ENCODE measurements around the gene LMBR1.
"Not testable (repeated sequence)": the region's sequence is repeated elsewhere in the genome, so short reads cannot be mapped to it uniquely, and the experiment has no call there.

Gene LMBR1

DNA sequence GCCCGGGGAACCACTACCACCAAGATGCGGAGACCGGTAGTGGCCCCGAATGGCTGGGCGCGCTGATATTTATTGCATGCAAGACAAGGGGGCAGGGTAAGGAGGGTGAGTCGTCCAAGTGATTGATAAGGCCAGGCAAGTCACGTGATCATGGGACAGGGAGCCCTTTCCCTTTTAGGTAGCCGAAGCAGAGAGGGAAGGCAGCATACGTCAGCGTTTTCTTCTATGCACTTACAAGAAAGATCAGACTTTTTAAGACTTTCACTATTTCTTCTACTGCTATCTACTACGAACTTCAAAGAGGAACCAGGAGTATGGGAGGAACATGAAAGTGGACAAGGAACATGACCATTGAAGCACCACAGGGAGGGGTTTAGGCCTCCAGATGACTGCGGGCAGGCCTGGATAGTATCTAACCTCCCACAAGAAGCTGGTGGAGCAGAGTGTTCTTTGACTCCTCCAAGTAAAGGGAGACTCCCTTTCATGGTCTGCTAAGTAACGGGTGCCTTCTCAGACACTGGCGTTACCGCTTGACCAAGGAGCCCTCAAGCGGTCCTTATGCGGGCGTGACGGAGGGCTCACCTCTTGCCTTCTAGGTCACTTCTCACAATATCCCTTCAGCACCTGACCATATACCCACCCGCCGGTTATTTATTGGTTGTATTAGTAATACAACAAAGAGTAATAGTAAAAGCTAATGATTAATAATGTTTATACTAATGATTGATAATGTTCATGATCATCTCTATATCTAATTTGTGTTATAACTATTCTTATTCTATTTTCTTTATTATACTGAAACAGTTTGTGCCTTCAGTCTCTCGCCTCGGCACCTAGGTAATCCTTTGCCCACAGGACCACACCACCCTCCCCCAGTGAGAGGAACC, 27.7 kb upstream of the LMBR1 start:
- Mint-ChIP-seq H3K4me1 (ENCODE audit: low read depth) (peaks cover 33% of the 10 kb centered on the region), H3K27me3 (ENCODE audit: low read depth) (peaks cover 25% of the 10 kb centered on the region)
- H3K4me3 Mint-ChIP-seq; H3K36me3 Mint-ChIP-seq (ENCODE audit: low read depth); H3K27ac Mint-ChIP-seq; H3K9me3 Mint-ChIP-seq: not testable (repeated sequence)

- Mint-ChIP-seq H3K4me1 (ENCODE audit: low read depth) (peaks cover 33% of the 10 kb centered on the region), H3K27ac (no peak overlapping the region), H3K9me3 (peaks cover 2% of the 10 kb centered on the region), H3K36me3 (ENCODE audit: low read depth) (peaks cover 6% of the 10 kb centered on the region), H3K27me3 (ENCODE audit: low read depth) (peaks cover 25% of the 10 kb centered on the region), H3K4me3 (no peak overlapping the region)
These were observed 27.1 kb upstream of the LMBR1 start for GRCh38 chr7:156920076-156920475.

- H3K27me3 Mint-ChIP-seq (ENCODE audit: low read depth): peaks cover 21% of the 10 kb centered on the region
- peaks cover 6% of the 10 kb centered on the region for H3K36me3 Mint-ChIP-seq (ENCODE audit: low read depth)
- H3K9me3 Mint-ChIP-seq: peaks cover 2% of the 10 kb centered on the region
- peaks cover 30% of the 10 kb centered on the region for H3K4me1 Mint-ChIP-seq (ENCODE audit: low read depth)
- H3K4me3 Mint-ChIP-seq: no peak overlapping the region
- H3K27ac Mint-ChIP-seq: no peak overlapping the region
These were observed 26.2 kb upstream of the LMBR1 start for GRCh38 chr7:156919132-156919713.

GRCh38 chr7:156918635-156919034, 25.7 kb upstream of the LMBR1 start:
- Mint-ChIP-seq H3K27me3 (ENCODE audit: low read depth) (peaks cover 22% of the 10 kb centered on the region), H3K27ac (no peak overlapping the region), H3K4me1 (ENCODE audit: low read depth) (peaks cover 25% of the 10 kb centered on the region), H3K4me3 (no peak overlapping the region), H3K36me3 (ENCODE audit: low read depth) (peaks cover 6% of the 10 kb centered on the region), H3K9me3 (peaks cover 2% of the 10 kb centered on the region)

DNA sequence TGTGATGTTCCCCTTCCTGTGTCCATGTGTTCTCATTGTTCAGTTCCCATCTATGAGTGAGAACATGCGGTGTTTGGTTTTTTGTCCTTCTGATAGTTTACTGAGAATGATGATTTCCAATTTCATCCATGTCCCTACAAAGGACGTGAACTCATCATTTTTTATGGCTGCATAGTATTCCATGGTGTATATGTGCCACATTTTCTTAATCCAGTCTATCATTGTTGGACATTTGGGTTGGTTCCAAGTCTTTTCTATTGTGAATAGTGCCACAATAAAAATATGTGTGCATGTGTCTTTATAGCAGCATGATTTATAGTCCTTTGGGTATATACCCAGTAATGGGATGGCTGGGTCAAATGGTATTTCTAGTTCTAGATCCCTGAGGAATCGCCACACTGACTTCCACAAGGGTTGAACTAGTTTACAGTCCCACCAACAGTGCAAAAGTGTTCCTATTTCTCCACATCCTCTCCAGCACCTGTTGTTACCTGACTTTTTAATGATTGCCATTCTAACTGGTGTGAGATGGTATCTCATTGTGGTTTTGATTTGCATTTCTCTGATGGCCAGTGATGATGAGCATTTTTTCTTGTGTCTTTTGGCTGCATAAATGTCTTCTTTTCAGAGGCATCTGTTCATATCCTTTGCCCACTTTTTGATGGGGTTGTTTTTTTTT, 16.7 kb upstream of the LMBR1 start:
- peaks cover 22% of the 10 kb centered on the region for H3K27me3 Mint-ChIP-seq (ENCODE audit: low read depth)
- not testable (repeated sequence) for H3K4me1 Mint-ChIP-seq (ENCODE audit: low read depth); H3K4me3 Mint-ChIP-seq; H3K9me3 Mint-ChIP-seq; H3K36me3 Mint-ChIP-seq (ENCODE audit: low read depth); H3K27ac Mint-ChIP-seq

DNA sequence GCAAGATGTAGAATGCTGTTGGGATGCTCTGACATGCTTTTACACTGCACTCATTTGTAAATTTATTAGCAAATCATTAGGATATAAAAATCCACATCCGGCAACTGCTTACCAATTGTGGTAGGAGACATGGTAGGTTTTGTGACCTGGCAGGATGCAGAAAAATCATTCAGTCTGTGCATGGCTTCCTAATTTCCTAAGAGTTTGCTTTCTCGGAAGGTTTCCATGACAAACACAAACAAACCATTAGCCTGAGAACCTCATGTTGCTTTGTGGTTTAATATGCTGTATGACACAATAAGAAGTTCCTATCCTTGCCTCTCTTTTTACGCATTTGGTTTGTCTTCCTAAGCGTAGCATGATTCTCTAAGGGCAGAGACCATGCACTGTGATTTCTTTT, 14.7 kb upstream of the LMBR1 start:
- Mint-ChIP-seq H3K36me3 (ENCODE audit: low read depth) (no peaks in the 10 kb centered on the region), H3K27ac (no peak overlapping the region), H3K27me3 (ENCODE audit: low read depth) (peaks cover 11% of the 10 kb centered on the region), H3K4me3 (no peak overlapping the region), H3K9me3 (peaks cover 5% of the 10 kb centered on the region), H3K4me1 (ENCODE audit: low read depth) (peaks cover 10% of the 10 kb centered on the region)

DNA sequence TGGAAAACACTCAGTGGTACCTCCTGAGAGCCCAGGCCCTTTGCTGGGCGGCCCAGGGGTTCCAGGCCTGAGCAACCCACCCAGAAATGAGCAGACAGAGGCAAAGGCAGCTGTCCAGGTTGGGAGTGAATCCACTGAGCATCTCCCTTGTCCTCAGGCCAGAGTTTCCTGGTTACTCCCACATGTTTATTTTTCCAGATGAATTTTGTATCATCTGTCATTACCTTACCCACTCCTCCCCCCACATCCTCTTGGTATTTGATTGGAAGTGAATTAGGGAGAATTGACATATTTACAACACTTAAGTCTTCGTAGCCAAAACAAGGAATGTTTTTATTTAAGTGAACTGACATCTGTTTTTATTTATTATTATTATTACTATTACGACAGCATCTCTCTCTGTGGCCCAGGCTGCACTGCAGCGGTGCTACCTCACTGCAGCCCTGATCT, 13.2 kb upstream of the LMBR1 start:
- Mint-ChIP-seq H3K27me3 (ENCODE audit: low read depth) (peaks cover 12% of the 10 kb centered on the region), H3K27ac (no peak overlapping the region), H3K4me3 (no peak overlapping the region), H3K9me3 (no peaks in the 10 kb centered on the region), H3K36me3 (ENCODE audit: low read depth) (no peaks in the 10 kb centered on the region), H3K4me1 (ENCODE audit: low read depth) (peaks cover 10% of the 10 kb centered on the region)

DNA sequence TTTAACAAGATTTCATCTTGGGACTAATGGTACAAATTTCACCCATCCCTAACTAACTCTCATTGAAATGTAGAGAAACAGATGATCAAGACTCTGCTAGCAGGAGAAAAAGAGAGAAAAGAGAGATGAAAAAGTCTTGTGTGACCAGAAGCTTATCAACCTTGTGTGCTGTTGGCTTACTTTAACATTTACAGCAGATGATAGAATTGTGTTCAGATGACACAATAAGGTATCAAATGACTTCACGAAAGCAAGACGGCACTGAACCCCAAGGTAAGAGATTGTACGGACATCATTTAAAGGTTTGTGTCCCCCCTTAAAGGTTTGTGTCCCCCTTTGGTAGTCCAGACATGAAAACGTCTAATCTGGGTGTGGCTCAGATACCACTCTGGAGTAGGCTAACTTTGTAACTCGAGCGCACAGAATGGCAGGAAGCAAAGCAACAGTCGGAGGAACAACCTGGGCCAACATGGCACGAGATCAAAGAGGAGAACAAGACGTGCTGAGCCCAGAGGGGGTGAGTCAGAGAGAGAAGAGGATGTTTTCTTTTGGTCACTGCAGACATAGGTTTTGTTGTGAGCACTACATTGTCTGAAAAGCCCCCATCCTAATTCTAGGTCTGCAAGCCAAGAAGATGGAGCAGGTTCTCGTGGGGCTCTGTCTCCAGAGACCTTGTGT, 10.4 kb upstream of the LMBR1 start:
- peak overlapping the region; percentile 12 for H3K27ac Mint-ChIP-seq
- H3K36me3 Mint-ChIP-seq (ENCODE audit: low read depth): no peaks in the 10 kb centered on the region
- peaks cover 14% of the 10 kb centered on the region for H3K27me3 Mint-ChIP-seq (ENCODE audit: low read depth)
- H3K4me3 Mint-ChIP-seq: peak overlapping the region; percentile 19
- peaks cover 7% of the 10 kb centered on the region for H3K4me1 Mint-ChIP-seq (ENCODE audit: low read depth)
- H3K9me3 Mint-ChIP-seq: no peaks in the 10 kb centered on the region

DNA sequence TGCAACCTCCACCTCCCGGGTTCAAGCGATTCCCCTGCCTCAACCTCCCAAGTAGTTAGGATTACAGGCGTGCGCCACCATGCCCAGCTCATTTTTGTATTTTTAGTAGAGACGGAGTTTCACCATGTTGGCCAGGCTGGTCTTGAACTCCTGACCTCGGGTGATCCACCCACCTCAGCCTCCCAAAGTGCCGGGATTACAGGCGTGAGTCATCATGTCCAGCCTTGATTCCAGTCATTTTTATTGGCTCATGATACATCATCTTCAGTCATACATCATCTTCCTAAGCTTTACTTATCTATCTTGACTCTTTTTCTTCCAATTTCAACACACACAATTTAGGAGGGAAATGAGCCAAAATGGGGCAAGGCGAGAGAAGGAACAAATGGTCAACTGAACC, 7.1 kb upstream of the LMBR1 start:
- not testable (repeated sequence) for H3K4me3 Mint-ChIP-seq; H3K36me3 Mint-ChIP-seq (ENCODE audit: low read depth); H3K27ac Mint-ChIP-seq; H3K9me3 Mint-ChIP-seq
- peaks cover 14% of the 10 kb centered on the region for H3K27me3 Mint-ChIP-seq (ENCODE audit: low read depth)
- H3K4me1 Mint-ChIP-seq (ENCODE audit: low read depth): peaks cover 22% of the 10 kb centered on the region

GRCh38 chr7:156898938-156899337, 6.0 kb upstream of the LMBR1 start:
- Mint-ChIP-seq H3K27me3 (ENCODE audit: low read depth) (peaks cover 14% of the 10 kb centered on the region), H3K36me3 (ENCODE audit: low read depth) (no peaks in the 10 kb centered on the region), H3K4me3 (no peak overlapping the region), H3K9me3 (no peaks in the 10 kb centered on the region), H3K4me1 (ENCODE audit: low read depth) (peaks cover 29% of the 10 kb centered on the region), H3K27ac (no peak overlapping the region)

- peaks cover 14% of the 10 kb centered on the region for H3K27me3 Mint-ChIP-seq (ENCODE audit: low read depth)
- H3K36me3 Mint-ChIP-seq (ENCODE audit: low read depth): no peaks in the 10 kb centered on the region
- peak overlapping the region; percentile 10 for H3K27ac Mint-ChIP-seq
- peaks cover 25% of the 10 kb centered on the region for H3K4me1 Mint-ChIP-seq (ENCODE audit: low read depth)
- no peak overlapping the region for H3K4me3 Mint-ChIP-seq
- no peaks in the 10 kb centered on the region for H3K9me3 Mint-ChIP-seq
These were observed 4.7 kb upstream of the LMBR1 start for GRCh38 chr7:156897673-156898072.

DNA sequence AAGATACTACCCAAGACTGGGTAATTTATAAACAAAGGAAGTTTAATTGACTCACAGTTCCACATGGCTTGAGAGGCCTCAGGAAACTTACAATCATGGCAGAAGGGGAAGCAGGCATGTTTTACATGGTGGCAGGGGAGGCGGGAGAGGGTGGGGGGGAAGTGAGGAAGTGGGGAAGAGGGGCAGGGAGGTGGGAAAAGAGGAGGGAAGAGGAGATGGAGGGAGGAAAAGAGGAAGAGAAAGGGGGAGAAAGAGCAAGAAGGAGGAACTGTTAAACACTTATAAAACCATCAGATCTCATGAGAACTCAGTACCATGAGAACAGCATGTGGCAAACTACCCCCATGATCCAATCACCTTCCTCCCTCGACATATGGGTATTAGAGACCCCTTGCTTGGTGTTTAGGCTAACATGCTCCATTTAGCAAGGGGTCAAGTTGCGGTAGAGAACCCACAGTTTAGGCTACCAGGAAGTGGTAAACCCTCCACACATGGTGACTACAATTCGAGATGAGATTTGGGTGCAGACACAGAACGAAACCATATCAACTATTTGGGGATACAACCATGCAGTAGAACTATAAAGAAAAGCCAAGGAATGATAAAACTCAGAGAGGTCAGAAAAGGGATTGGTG, 3.5 kb upstream of the LMBR1 start:
- no peaks in the 10 kb centered on the region for H3K36me3 Mint-ChIP-seq (ENCODE audit: low read depth)
- H3K4me3 Mint-ChIP-seq: no peak overlapping the region
- H3K9me3 Mint-ChIP-seq: no peaks in the 10 kb centered on the region
- H3K4me1 Mint-ChIP-seq (ENCODE audit: low read depth): peaks cover 30% of the 10 kb centered on the region
- no peak overlapping the region for H3K27ac Mint-ChIP-seq
- peaks cover 9% of the 10 kb centered on the region for H3K27me3 Mint-ChIP-seq (ENCODE audit: low read depth)

DNA sequence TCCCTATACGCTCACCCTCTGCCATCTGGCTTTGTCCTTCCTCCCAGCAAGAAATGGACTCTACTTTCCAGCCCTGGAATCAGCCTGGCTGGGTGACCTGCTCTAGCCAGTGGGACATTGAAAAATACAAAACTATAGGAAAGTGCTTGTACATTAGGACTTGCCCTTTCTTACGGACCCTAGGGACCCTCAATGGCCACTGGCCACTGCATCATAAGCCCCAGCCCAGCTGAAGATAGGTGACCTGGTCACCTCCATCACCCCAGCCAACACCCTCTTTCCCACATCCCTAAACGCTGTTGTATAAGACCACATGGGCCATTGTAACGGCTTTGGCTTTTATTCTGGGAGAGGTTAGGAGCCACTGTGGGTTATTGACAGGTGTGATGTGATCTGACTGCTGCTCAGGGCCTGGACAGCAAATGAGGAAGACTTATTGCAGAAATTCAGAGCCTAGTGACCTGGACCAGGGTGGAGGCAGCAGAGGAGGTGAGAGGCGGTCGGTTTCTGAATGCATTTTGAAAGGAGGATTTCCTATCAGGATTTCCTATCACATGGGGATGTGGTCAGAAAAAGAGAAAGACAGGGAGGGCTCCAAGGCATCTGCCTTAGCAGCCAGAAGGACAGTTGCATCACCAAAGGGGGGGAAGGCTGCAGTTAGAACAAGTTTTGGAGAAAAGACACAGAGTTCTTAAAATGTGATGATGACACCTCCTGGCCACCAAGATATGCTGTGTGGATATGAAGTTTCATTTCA, 2.2 kb upstream of the LMBR1 start:
- Mint-ChIP-seq H3K4me1 (ENCODE audit: low read depth) (peaks cover 33% of the 10 kb centered on the region), H3K9me3 (no peaks in the 10 kb centered on the region), H3K27me3 (ENCODE audit: low read depth) (peaks cover 5% of the 10 kb centered on the region), H3K36me3 (ENCODE audit: low read depth) (peaks cover 3% of the 10 kb centered on the region), H3K4me3 (peak overlapping the region; percentile 36), H3K27ac (peak overlapping the region; percentile 70)
